K562 (cell line): Measurements from ENCODE around the gene PPY. TPM values are rescaled to one million over a fixed set of nuclear protein-coding genes. Genes with fewer than 3 reads are reported as not detected.

Experiments used
- ATF2 ChIP-seq: sonication (generic); formaldehyde crosslinking; IDR thresholded peaks from 2 replicates; pipeline ENCODE4 v1.8.1; 2022; ENCODE audit warnings: missing genetic modification reagents
- ATF7 ChIP-seq: fragments of 450-650 bp; IDR thresholded peaks from 2 replicates; pipeline ENCODE4 v1.7.1; 2014; ENCODE audit warnings: mild to moderate bottlenecking, moderate library complexity
- BACH1 ChIP-seq: fragments of 200-800 bp; sonication (Bioruptor generic); IDR thresholded peaks from 2 replicates; pipeline ENCODE4 v1.6.1; 2016; ENCODE audit warnings: missing genetic modification characterization, missing compliant biosample characterization
- CHAMP1 ChIP-seq: fragments of 450-650 bp; IDR thresholded peaks from 2 replicates; pipeline ENCODE4 v1.6.1; 2016; ENCODE audit warnings: mild to moderate bottlenecking
- DMBX1 ChIP-seq: fragments of 250-450 bp; sonication (Bioruptor Pico); IDR thresholded peaks from 2 replicates; pipeline ENCODE4 v1.8.0; 2022; ENCODE audit warnings: inconsistent platforms, mild to moderate bottlenecking, moderate library complexity, borderline replicate concordance
- FOXK1 ChIP-seq: sonication (generic); formaldehyde crosslinking; IDR thresholded peaks from 2 replicates; pipeline ENCODE4 v1.8.0; 2022; ENCODE audit warnings: missing genetic modification reagents, mild to moderate bottlenecking, borderline replicate concordance
- GABPB1 ChIP-seq: sonication (generic); formaldehyde crosslinking; IDR thresholded peaks from 2 replicates; pipeline ENCODE4 v1.8.0; 2022; ENCODE audit warnings: mild to moderate bottlenecking, missing genetic modification reagents
- GABPB2 ChIP-seq: fragments of 250-450 bp; sonication (Bioruptor Pico); conservative IDR thresholded peaks from 2 replicates; pipeline ENCODE4 v1.5.1; 2021; ENCODE audit warnings: mild to moderate bottlenecking
- GTF2A2 ChIP-seq: IDR thresholded peaks from 2 replicates; pipeline ENCODE4 v1.6.1; 2016; ENCODE audit warnings: mild to moderate bottlenecking, missing genetic modification characterization, missing compliant biosample characterization
- HCFC1 ChIP-seq: IDR thresholded peaks from 2 replicates; pipeline ENCODE4 v1.6.1; 2012; ENCODE audit warnings: low read depth, low read length, improper control_type of control experiment
- MTA2 ChIP-seq: fragments of 450-650 bp; IDR thresholded peaks from 2 replicates; pipeline ENCODE4 v1.6.1; 2016; ENCODE audit warnings: low read depth
- MXI1 ChIP-seq: IDR thresholded peaks from 2 replicates; pipeline ENCODE4 v1.6.1; 2011; ENCODE audit warnings: low read depth, mild to moderate bottlenecking, improper control_type of control experiment, low read length
- PTRF ChIP-seq: fragments of 450-650 bp; IDR thresholded peaks from 2 replicates; pipeline ENCODE4 v1.6.1; 2016; ENCODE audit warnings: mild to moderate bottlenecking, missing genetic modification characterization, missing compliant biosample characterization
- RBBP5 ChIP-seq: fragments of 200-600 bp; sonication (generic); IDR thresholded peaks from 2 replicates; pipeline ENCODE4 v1.6.1; 2012; ENCODE audit warnings: borderline replicate concordance, mild to moderate bottlenecking, low read length, control low read depth, inconsistent platforms; ENCODE audit not compliant: insufficient read depth, poor library complexity, severe bottlenecking
- SMAD3 ChIP-seq: fragments of 450-650 bp; formaldehyde crosslinking; conservative IDR thresholded peaks from 2 replicates; pipeline ENCODE4 v1.4.0; 2020; ENCODE audit warnings: mild to moderate bottlenecking
- ZNF699 ChIP-seq: fragments of 250-450 bp; sonication (Bioruptor Pico); IDR thresholded peaks from 2 replicates; pipeline ENCODE4 v1.8.0; 2021; ENCODE audit warnings: mild to moderate bottlenecking, moderate library complexity; ENCODE audit not compliant: insufficient replicate concordance
- ZNF76 ChIP-seq: fragments of 250-450 bp; sonication (Bioruptor Pico); IDR thresholded peaks from 2 replicates; pipeline ENCODE4 v1.4.0; 2020; ENCODE audit warnings: mild to moderate bottlenecking, moderate library complexity, borderline replicate concordance
- polyA plus RNA-seq, 8 experiments: library from polyadenylated mRNA; depleted of rRNA in 4 of 8; stranded (reverse) in 5 of 8; unstranded in 3 of 8; fragments of >200 nt; fragmentation: Nextera tagmentation in 2 of 8; fragmentation: Illumina TruSeq in 1 of 8; extraction: Ambion mirVana in 2 of 8; extraction: Trizol in 1 of 8; gene quantifications; 2 replicates each; pipeline versions ENCODE4 v1.2.1 to v1.2.3, GENCODE V29; 2011 to 2014; ENCODE audit warnings: inconsistent platforms in 1 of 8, missing spikeins in 1 of 8
- total RNA-seq, 7 experiments: library from RNA; depleted of rRNA in 6 of 7; stranded (reverse); fragments of >200 nt in 6 of 7; fragmentation: Illumina TruSeq in 2 of 7; extraction: Trizol in 2 of 7; gene quantifications; 2 replicates each; pipeline versions ENCODE4 v1.2.1 to v1.2.3, GENCODE V29; 2011 to 2021; ENCODE audit warnings: low replicate concordance in 1 of 7
- TF ChIP-seq, protein P1 (sequence below): fragments of 450-650 bp; IDR thresholded peaks from 2 replicates; pipeline ENCODE4 v1.7.0; 2016; ENCODE audit warnings: borderline replicate concordance
- TF ChIP-seq, protein P2 (sequence below), 3 experiments: fragments of 200-800 bp in 1 of 3; sonication (Bioruptor generic) in 1 of 3; sonication (generic) in 1 of 3; formaldehyde crosslinking in 1 of 3; IDR thresholded peaks; 2 replicates each; pipeline versions ENCODE4 v1.6.1 to v1.8.0; 2016 to 2022; ENCODE audit warnings: mild to moderate bottlenecking in 2 of 3, missing compliant biosample characterization in 2 of 3, missing genetic modification characterization in 2 of 3, missing genetic modification reagents in 1 of 3

Gene PPY
- total and polyA plus RNA-seq, 9 of the 15 experiments (the other 6 are each of a cell fraction or from before 2014, with no cell fraction given), result not detected

GRCh38 chr17:43945074-43945829 is 3.0 kb upstream of the PPY start (continued):
- TF ChIP-seq, protein P1, sequence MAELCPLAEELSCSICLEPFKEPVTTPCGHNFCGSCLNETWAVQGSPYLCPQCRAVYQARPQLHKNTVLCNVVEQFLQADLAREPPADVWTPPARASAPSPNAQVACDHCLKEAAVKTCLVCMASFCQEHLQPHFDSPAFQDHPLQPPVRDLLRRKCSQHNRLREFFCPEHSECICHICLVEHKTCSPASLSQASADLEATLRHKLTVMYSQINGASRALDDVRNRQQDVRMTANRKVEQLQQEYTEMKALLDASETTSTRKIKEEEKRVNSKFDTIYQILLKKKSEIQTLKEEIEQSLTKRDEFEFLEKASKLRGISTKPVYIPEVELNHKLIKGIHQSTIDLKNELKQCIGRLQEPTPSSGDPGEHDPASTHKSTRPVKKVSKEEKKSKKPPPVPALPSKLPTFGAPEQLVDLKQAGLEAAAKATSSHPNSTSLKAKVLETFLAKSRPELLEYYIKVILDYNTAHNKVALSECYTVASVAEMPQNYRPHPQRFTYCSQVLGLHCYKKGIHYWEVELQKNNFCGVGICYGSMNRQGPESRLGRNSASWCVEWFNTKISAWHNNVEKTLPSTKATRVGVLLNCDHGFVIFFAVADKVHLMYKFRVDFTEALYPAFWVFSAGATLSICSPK, result no peak
- no peak for TF ChIP-seq GABPB2 (CRISPR knock-in tag)
- TF ChIP-seq, protein P2, sequence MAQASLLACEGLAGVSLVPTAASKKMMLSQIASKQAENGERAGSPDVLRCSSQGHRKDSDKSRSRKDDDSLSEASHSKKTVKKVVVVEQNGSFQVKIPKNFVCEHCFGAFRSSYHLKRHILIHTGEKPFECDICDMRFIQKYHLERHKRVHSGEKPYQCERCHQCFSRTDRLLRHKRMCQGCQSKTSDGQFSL (CRISPR knock-in tag; IDR thresholded peaks at IDR 0.05), result no peak
- TF ChIP-seq, protein P2 (tag; IDR thresholded peaks at IDR 0.05), result peak in 1 of 2 experiments; percentile 55; a peak in 1 of 4 replicates
- TF ChIP-seq MXI1, result no peak
- no peak for TF ChIP-seq GABPB1 (CRISPR knock-in tag)
- peak; percentile 77 for TF ChIP-seq PTRF (tag)
- TF ChIP-seq BACH1 (tag), result 0 out of 2 replicates have a peak, but pooled peaks have one; percentile 53
- no peak for TF ChIP-seq ATF2 (CRISPR knock-in tag)
- TF ChIP-seq SMAD3 (CRISPR knock-in tag), result peak; percentile 80; the same call in 1 of the 2 replicates
- TF ChIP-seq ZNF76, result peak; percentile 66; the same call in 1 of the 2 replicates
- no peak for TF ChIP-seq CHAMP1
- TF ChIP-seq GTF2A2 (tag), result peak; percentile 69; the same call in 1 of the 2 replicates
- peak; percentile 44 for TF ChIP-seq ZNF699
- TF ChIP-seq RBBP5, result no peak
- TF ChIP-seq HCFC1, result no peak
- no peak for TF ChIP-seq FOXK1 (CRISPR knock-in tag)
- TF ChIP-seq MTA2, result no peak
- peak; percentile 52; the same call in 1 of the 2 replicates for TF ChIP-seq DMBX1 (CRISPR knock-in tag)
- TF ChIP-seq ATF7, result no peak
